Measurements from ENCODE around the gene MAB21L4.

MAB21L4 gene

GRCh38 chr2:240919786-240920782 is 24.1 kb upstream of the MAB21L4 start:
- TF ChIP-seq, protein P1, sequence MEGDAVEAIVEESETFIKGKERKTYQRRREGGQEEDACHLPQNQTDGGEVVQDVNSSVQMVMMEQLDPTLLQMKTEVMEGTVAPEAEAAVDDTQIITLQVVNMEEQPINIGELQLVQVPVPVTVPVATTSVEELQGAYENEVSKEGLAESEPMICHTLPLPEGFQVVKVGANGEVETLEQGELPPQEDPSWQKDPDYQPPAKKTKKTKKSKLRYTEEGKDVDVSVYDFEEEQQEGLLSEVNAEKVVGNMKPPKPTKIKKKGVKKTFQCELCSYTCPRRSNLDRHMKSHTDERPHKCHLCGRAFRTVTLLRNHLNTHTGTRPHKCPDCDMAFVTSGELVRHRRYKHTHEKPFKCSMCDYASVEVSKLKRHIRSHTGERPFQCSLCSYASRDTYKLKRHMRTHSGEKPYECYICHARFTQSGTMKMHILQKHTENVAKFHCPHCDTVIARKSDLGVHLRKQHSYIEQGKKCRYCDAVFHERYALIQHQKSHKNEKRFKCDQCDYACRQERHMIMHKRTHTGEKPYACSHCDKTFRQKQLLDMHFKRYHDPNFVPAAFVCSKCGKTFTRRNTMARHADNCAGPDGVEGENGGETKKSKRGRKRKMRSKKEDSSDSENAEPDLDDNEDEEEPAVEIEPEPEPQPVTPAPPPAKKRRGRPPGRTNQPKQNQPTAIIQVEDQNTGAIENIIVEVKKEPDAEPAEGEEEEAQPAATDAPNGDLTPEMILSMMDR (IDR thresholded peaks at IDR 0.05; ENCODE audit: low read depth, low read length), result no peak
- no peak for DNase-seq (ENCODE audit: low read depth, low spot score)
- in situ Hi-C loops (cut with HindIII; ENCODE audit: low sequenced_read_pairs), result no loop called here
- H3K4me3 ChIP-seq (ENCODE audit: low read depth, low read length), result no peak overlapping the region

- DNase-seq (ENCODE audit: low read depth, low spot score), result no peak
- no peak overlapping the region for H3K4me3 ChIP-seq (ENCODE audit: low read depth, low read length)
- in situ Hi-C loops (cut with HindIII; ENCODE audit: low sequenced_read_pairs), result no loop called here
- TF ChIP-seq, protein P1 (IDR thresholded peaks at IDR 0.05; ENCODE audit: low read depth, low read length), result no peak
These were observed 23.3 kb upstream of the MAB21L4 start for GRCh38 chr2:240919161-240919781.

GRCh38 chr2:240918258-240919091 is 22.5 kb upstream of the MAB21L4 start:
- TF ChIP-seq, protein P1 (IDR thresholded peaks at IDR 0.05; ENCODE audit: low read depth, low read length), result no peak
- in situ Hi-C loops (cut with HindIII; ENCODE audit: low sequenced_read_pairs), result no loop called here
- H3K4me3 ChIP-seq (ENCODE audit: low read depth, low read length), result no peak overlapping the region
- DNase-seq (ENCODE audit: low read depth, low spot score), result no peak

DNA sequence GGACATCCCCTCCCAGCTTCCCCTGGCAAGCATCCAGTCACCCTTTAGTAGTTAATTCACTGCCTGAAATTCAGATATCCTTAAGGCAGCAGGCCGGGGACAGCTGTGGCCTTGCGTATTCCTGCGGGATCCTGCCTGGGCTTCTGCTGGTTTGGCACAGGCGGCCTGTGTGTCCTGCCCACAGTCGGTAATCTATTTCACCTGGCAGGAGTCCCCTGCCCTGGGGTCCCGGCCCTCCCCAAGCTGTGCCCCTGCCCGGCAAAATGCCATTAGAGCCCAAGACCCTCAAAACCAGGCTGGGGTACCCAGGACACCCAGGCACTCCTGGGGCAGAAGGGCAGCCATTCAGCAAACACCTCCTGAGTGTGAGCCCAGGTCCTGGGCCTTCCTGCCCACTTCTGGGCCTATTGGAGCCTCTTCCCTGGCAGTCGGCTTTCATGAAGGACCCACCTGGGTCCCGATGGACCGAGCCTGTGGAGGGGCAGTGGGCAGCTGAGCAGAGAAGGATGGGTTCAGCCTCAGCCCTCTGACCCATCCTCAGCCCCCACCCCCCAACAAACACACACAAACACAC is 21.8 kb upstream of the MAB21L4 start:
- TF ChIP-seq, protein P1 (IDR thresholded peaks at IDR 0.05; ENCODE audit: low read depth, low read length), result no peak
- no peak for DNase-seq (ENCODE audit: low read depth, low spot score)

DNA sequence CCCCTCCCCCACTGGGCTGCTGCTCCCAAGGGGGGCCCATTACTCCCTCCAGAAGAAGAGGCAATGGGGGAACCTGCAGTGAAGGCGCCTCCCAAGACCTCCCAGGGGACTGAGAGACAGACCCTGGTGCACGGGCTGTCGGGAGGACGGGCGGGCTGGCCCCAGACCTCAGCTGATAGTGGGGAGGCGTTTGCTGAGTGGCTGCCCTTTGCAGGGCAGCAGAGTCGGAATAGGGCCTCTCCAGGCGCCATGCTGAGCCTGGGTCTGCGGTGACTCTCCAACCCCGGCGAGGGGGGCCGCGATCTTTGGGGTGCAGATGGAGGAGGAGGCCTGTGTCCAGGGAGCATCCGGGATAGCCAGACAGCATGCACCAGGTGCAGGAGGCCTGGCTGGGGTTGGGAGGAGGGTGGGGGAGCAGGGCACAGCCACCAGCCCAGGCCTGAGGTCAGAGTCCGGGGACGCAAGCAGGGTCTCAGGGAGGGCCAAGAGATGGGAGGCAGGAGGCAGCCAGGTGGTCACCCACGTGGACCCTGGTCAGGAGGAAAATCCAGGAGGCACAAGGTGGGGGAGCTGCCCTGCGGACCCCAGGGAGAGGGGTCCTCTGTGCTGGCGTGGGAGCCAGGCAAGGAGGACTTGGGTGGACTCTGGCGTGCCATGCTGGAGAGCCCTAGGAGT is 21.2 kb upstream of the MAB21L4 start:
- no peak overlapping the region for H3K4me3 ChIP-seq (ENCODE audit: low read depth, low read length)
- no peak for DNase-seq (ENCODE audit: low read depth, low spot score)
- in situ Hi-C loops (cut with HindIII; ENCODE audit: low sequenced_read_pairs), result no loop called here
- TF ChIP-seq, protein P1 (IDR thresholded peaks at IDR 0.05; ENCODE audit: low read depth, low read length), result no peak

More for the DNA sequence above, 21.8 kb upstream of the MAB21L4 start:
- in situ Hi-C loops (cut with HindIII; ENCODE audit: low sequenced_read_pairs), result no loop called here
- H3K4me3 ChIP-seq (ENCODE audit: low read depth, low read length), result no peak overlapping the region

Data from astrocyte of the spinal cord (primary cell).